Neural cell (in vitro differentiated cells): ENCODE measurements around the gene KLF18.

Experiments
- EZH2 ChIP-seq: fragments of 200-600, 300-800 bp; shearing (Covaris generic), sonication (generic); IDR thresholded peaks from 2 replicates; pipeline ENCODE4 v1.6.1; 2014; ENCODE audit warnings: antibody characterized with exemption, low read length, borderline replicate concordance, mild to moderate bottlenecking; ENCODE audit not compliant: insufficient read depth, poor library complexity, severe bottlenecking
- TF ChIP-seq, protein P1 (sequence below): IDR thresholded peaks from 2 replicates; pipeline ENCODE4 v1.6.1; 2012; ENCODE audit warnings: borderline replicate concordance
- TF ChIP-seq, protein P2 (sequence below): fragments of 450-650 bp; IDR thresholded peaks from 2 replicates; pipeline ENCODE4 v1.5.1; 2014; ENCODE audit warnings: antibody characterized with exemption, mild to moderate bottlenecking, moderate library complexity; ENCODE audit not compliant: poor library complexity, severe bottlenecking

DNA sequence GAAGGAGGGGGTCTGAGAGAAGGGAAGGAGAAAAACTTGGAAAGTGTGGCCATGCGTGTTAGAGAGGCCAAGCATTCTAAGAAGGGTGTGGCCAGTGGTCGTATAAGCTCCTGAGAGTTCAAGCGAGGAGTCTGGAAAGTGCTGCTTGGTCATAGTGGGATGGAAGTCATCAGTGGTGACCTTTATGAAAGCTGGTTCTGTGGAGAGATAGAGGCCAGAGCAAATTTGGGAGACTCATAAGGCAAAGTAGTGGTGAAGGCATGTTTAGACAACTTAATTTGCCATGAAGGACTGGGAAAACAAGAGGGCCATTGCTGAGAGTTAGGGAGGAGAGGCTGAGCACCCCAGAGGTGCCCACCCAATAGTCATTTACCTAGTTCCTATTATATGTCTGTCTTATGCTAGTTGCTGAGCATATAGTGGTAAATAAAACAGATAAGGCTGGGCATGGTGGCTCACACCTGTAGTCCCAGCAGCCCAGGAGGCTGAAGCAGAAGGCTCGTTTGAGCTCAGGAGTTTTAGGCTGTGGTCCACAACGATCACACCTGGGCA, 21.0 kb downstream of the KLF18 start:
- TF ChIP-seq EZH2, result no peak
- TF ChIP-seq, protein P1, sequence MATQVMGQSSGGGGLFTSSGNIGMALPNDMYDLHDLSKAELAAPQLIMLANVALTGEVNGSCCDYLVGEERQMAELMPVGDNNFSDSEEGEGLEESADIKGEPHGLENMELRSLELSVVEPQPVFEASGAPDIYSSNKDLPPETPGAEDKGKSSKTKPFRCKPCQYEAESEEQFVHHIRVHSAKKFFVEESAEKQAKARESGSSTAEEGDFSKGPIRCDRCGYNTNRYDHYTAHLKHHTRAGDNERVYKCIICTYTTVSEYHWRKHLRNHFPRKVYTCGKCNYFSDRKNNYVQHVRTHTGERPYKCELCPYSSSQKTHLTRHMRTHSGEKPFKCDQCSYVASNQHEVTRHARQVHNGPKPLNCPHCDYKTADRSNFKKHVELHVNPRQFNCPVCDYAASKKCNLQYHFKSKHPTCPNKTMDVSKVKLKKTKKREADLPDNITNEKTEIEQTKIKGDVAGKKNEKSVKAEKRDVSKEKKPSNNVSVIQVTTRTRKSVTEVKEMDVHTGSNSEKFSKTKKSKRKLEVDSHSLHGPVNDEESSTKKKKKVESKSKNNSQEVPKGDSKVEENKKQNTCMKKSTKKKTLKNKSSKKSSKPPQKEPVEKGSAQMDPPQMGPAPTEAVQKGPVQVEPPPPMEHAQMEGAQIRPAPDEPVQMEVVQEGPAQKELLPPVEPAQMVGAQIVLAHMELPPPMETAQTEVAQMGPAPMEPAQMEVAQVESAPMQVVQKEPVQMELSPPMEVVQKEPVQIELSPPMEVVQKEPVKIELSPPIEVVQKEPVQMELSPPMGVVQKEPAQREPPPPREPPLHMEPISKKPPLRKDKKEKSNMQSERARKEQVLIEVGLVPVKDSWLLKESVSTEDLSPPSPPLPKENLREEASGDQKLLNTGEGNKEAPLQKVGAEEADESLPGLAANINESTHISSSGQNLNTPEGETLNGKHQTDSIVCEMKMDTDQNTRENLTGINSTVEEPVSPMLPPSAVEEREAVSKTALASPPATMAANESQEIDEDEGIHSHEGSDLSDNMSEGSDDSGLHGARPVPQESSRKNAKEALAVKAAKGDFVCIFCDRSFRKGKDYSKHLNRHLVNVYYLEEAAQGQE, result no peak
- TF ChIP-seq, protein P2, sequence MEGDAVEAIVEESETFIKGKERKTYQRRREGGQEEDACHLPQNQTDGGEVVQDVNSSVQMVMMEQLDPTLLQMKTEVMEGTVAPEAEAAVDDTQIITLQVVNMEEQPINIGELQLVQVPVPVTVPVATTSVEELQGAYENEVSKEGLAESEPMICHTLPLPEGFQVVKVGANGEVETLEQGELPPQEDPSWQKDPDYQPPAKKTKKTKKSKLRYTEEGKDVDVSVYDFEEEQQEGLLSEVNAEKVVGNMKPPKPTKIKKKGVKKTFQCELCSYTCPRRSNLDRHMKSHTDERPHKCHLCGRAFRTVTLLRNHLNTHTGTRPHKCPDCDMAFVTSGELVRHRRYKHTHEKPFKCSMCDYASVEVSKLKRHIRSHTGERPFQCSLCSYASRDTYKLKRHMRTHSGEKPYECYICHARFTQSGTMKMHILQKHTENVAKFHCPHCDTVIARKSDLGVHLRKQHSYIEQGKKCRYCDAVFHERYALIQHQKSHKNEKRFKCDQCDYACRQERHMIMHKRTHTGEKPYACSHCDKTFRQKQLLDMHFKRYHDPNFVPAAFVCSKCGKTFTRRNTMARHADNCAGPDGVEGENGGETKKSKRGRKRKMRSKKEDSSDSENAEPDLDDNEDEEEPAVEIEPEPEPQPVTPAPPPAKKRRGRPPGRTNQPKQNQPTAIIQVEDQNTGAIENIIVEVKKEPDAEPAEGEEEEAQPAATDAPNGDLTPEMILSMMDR, result no peak
